ENCODE measurements around the gene CACNA1C.

Gene CACNA1C

GRCh38 chr12:2396448-2396871 lies 343.7 kb downstream of the CACNA1C start:
- no peak for DNase-seq

GRCh38 chr12:2397356-2398045 lies 344.7 kb downstream of the CACNA1C start:
- no peak for DNase-seq

- DNase-seq: no peak
These were observed 348.3 kb downstream of the CACNA1C start for GRCh38 chr12:2401040-2401439.

GRCh38 chr12:2402073-2402579 lies 349.3 kb downstream of the CACNA1C start:
- DNase-seq: no peak

GRCh38 chr12:2403221-2403976 lies 350.6 kb downstream of the CACNA1C start:
- no peak for DNase-seq

- DNase-seq: no peak
These were observed 352.3 kb downstream of the CACNA1C start for GRCh38 chr12:2405039-2405438.

- no peak for DNase-seq
These were observed 354.1 kb downstream of the CACNA1C start for GRCh38 chr12:2406903-2407302.

- no peak for DNase-seq
These were observed 355.5 kb downstream of the CACNA1C start for GRCh38 chr12:2408262-2408661.

- DNase-seq: no peak
These were observed 357.0 kb downstream of the CACNA1C start for GRCh38 chr12:2409656-2410265.

GRCh38 chr12:2410496-2410895 lies 357.7 kb downstream of the CACNA1C start:
- DNase-seq: no peak

GRCh38 chr12:2411011-2411410 lies 358.2 kb downstream of the CACNA1C start:
- DNase-seq: no peak

- DNase-seq: no peak
These were observed 359.0 kb downstream of the CACNA1C start for GRCh38 chr12:2411616-2412304.

GRCh38 chr12:2412305-2412643 lies 359.5 kb downstream of the CACNA1C start:
- no peak for DNase-seq

GRCh38 chr12:2413301-2413700 lies 360.5 kb downstream of the CACNA1C start:
- DNase-seq: no peak

GRCh38 chr12:2413999-2414792 lies 361.4 kb downstream of the CACNA1C start:
- DNase-seq: no peak

- DNase-seq: peak; percentile 45
These were observed 362.2 kb downstream of the CACNA1C start for GRCh38 chr12:2414810-2415567.

GRCh38 chr12:2415568-2415944 lies 362.8 kb downstream of the CACNA1C start:
- DNase-seq: peak; percentile 7

- no peak for DNase-seq
These were observed 363.4 kb downstream of the CACNA1C start for GRCh38 chr12:2416158-2416557.

- DNase-seq: no peak
These were observed 364.8 kb downstream of the CACNA1C start for GRCh38 chr12:2417481-2418160.

- DNase-seq: no peak
These were observed 365.8 kb downstream of the CACNA1C start for GRCh38 chr12:2418579-2418978.

- no peak for DNase-seq
These were observed 369.8 kb downstream of the CACNA1C start for GRCh38 chr12:2422591-2422990.
